NB4 (cell line): ENCODE data around the gene TMEM88.

ENCODE experiments used
- DNase-seq: peaks from one replicate; pipeline ENCODE4 v3.0.0; 2010; ENCODE audit warnings: low read depth
- H3K4me3 ChIP-seq: one replicate; pipeline ENCODE4 v1.5.1; 2011; ENCODE audit warnings: mild to moderate bottlenecking, low read depth, low read length, moderate library complexity
- CTCF ChIP-seq: IDR thresholded peaks from one replicate; pipeline ENCODE4 v1.5.1; 2012; ENCODE audit warnings: low read depth, low read length
- MAX ChIP-seq: IDR thresholded peaks from 2 replicates; pipeline ENCODE4 v1.6.1; 2011; ENCODE audit warnings: low read depth, low read length
- MYC ChIP-seq: IDR thresholded peaks from 2 replicates; pipeline ENCODE4 v1.6.1; 2011; ENCODE audit warnings: low read depth, low read length
- POLR2A ChIP-seq: IDR thresholded peaks from 2 replicates; pipeline ENCODE4 v1.6.1; 2011; ENCODE audit warnings: mild to moderate bottlenecking; ENCODE audit not compliant: insufficient read length; ENCODE audit errors: extremely low read depth

The TMEM88 gene

GRCh38 chr17:7883781-7884386 lies 29.0 kb downstream of the TMEM88 start:
- peak; percentile 8 for DNase-seq
- H3K4me3 ChIP-seq: peak overlapping the region; percentile 16
- no peak for TF ChIP-seq MAX

GRCh38 chr17:7884581-7885366 lies 29.9 kb downstream of the TMEM88 start:
- TF ChIP-seq POLR2A: no peak
- TF ChIP-seq MYC: no peak
- no peak for TF ChIP-seq MAX
- TF ChIP-seq CTCF: no peak
- H3K4me3 ChIP-seq: peak overlapping the region; percentile 49
- peak; percentile 43 for DNase-seq

GRCh38 chr17:7885367-7886226 lies 30.7 kb downstream of the TMEM88 start:
- peak; percentile 74 for DNase-seq
- TF ChIP-seq CTCF (no peak), POLR2A (peak; percentile 28), MYC (0 out of 2 replicates have a peak, but pooled peaks have one; percentile 5), MAX (0 out of 2 replicates have a peak, but pooled peaks have one; percentile 38)
- peak overlapping the region; percentile 64 for H3K4me3 ChIP-seq

GRCh38 chr17:7886227-7887037 lies 31.6 kb downstream of the TMEM88 start:
- peak; percentile 45 for DNase-seq
- peak overlapping the region; percentile 64 for H3K4me3 ChIP-seq
- TF ChIP-seq MYC: no peak
- TF ChIP-seq POLR2A: no peak
- TF ChIP-seq CTCF: no peak
- no peak for TF ChIP-seq MAX

- TF ChIP-seq MYC (no peak), MAX (no peak), CTCF (no peak), POLR2A (no peak)
- no peak for DNase-seq
- H3K4me3 ChIP-seq: peak overlapping the region; percentile 64
Observed at GRCh38 chr17:7887038-7887481, 32.2 kb downstream of the TMEM88 start.
